HepG2 (cell line): ENCODE results near the gene VPS13D. TPM values are rescaled to one million over a fixed set of nuclear protein-coding genes. Genes with fewer than 3 reads are reported as not detected.

Experiments
- AKNA ChIP-seq: sonication (generic); formaldehyde crosslinking; IDR thresholded peaks from 2 replicates; pipeline ENCODE4 v1.4.0; 2020; ENCODE audit warnings: missing genetic modification reagents, borderline replicate concordance
- EP300 ChIP-seq, 3 experiments: sonication (generic) in 1 of 3; formaldehyde crosslinking in 1 of 3; IDR thresholded peaks; 2 replicates each; pipeline versions ENCODE4 v1.5.1 to v1.6.1; 2011 to 2020; ENCODE audit warnings: low read depth in 2 of 3, low read length in 2 of 3, borderline replicate concordance in 1 of 3, improper control_type of control experiment in 1 of 3, mild to moderate bottlenecking in 1 of 3, missing genetic modification reagents in 1 of 3, moderate library complexity in 1 of 3
- FOXO1 ChIP-seq: sonication (generic); formaldehyde crosslinking; IDR thresholded peaks from 2 replicates; pipeline ENCODE4 v1.4.0; 2020; ENCODE audit warnings: missing genetic modification reagents
- HNRNPH1 ChIP-seq: fragments of 200-400 bp; formaldehyde crosslinking; optimal IDR thresholded peaks from 2 replicates; pipeline ENCODE3; 2017; ENCODE audit warnings: mild to moderate bottlenecking, low read depth, low read length
- IKZF4 ChIP-seq: sonication (generic); formaldehyde crosslinking; IDR thresholded peaks from 2 replicates; pipeline ENCODE4 v1.5.1; 2020; ENCODE audit warnings: borderline replicate concordance, mild to moderate bottlenecking, low read depth, missing genetic modification reagents; ENCODE audit errors: not compliant biosample characterization
- MAF1 ChIP-seq: sonication (generic); formaldehyde crosslinking; IDR thresholded peaks from 2 replicates; pipeline ENCODE4 v1.5.0; 2020; ENCODE audit warnings: missing genetic modification reagents, borderline replicate concordance
- NFYB ChIP-seq: sonication (generic); formaldehyde crosslinking; IDR thresholded peaks from 2 replicates; pipeline ENCODE4 v1.4.0; 2020; ENCODE audit warnings: missing genetic modification reagents
- PHF8 ChIP-seq: sonication (generic); formaldehyde crosslinking; IDR thresholded peaks from 2 replicates; pipeline ENCODE4 v1.5.0; 2020; ENCODE audit warnings: missing genetic modification reagents
- ZNF557 ChIP-seq: sonication (generic); formaldehyde crosslinking; IDR thresholded peaks from 2 replicates; pipeline ENCODE4 v1.4.0; 2020; ENCODE audit warnings: missing genetic modification reagents
- ZNF562 ChIP-seq: sonication (generic); formaldehyde crosslinking; IDR thresholded peaks from 2 replicates; pipeline ENCODE4 v1.8.0; 2022; ENCODE audit warnings: missing genetic modification reagents, borderline replicate concordance
- polyA plus RNA-seq, 8 experiments: library from polyadenylated mRNA; depleted of rRNA in 3 of 8; stranded (reverse) in 7 of 8; unstranded in 1 of 8; fragments of >200 nt; fragmentation: Illumina TruSeq in 4 of 8; extraction: Trizol in 4 of 8; gene quantifications; 2 replicates each; pipeline versions ENCODE4 v1.2.1 to v1.2.3, GENCODE V29; 2011 to 2016; ENCODE audit warnings: low read depth in 4 of 8, missing spikeins in 1 of 8, mixed read lengths in 1 of 8; ENCODE audit not compliant: insufficient read depth in 1 of 8
- total RNA-seq, 5 experiments: library from RNA; depleted of rRNA; stranded (reverse); fragments of >200 nt; fragmentation: Illumina TruSeq; extraction: Trizol; gene quantifications; 2 replicates each; pipeline ENCODE4 v1.2.3, GENCODE V29; 2016; ENCODE audit warnings: low read depth in 1 of 5
- TF ChIP-seq, protein P1 (sequence below): sonication (generic); formaldehyde crosslinking; IDR thresholded peaks from 2 replicates; pipeline ENCODE4 v1.4.0; 2020; ENCODE audit warnings: missing genetic modification reagents, borderline replicate concordance
- TF ChIP-seq, protein P2 (sequence below): sonication (generic); formaldehyde crosslinking; IDR thresholded peaks from 2 replicates; pipeline ENCODE4 v1.4.0; 2020; ENCODE audit warnings: missing genetic modification reagents, borderline replicate concordance

The VPS13D gene
- total and polyA plus RNA-seq, 2 of the 13 experiments (the other 11 are each of a cell fraction or from before 2014, with no cell fraction given) = 8.6 to 13.9 TPM

DNA sequence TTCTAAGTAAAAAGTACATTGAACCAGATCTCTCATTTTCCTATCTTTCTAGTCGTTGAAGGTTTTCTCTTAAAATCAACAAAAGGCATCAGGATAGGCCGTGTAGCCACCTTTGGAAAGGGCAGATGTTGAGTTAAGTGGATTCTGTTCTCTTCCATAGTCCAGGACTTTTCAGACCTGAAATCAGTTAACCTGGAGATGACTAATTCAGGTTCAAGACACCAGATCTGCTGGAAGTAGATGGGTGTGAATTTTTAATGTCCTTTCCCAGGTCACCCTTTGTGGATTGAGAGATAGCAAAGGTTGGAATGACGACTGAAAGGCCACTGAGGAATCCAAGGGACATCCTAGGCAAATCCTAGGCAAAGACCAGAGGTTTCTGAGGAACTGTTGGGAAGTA is 215.4 kb downstream of the VPS13D start (continued):
- TF ChIP-seq, protein P1, sequence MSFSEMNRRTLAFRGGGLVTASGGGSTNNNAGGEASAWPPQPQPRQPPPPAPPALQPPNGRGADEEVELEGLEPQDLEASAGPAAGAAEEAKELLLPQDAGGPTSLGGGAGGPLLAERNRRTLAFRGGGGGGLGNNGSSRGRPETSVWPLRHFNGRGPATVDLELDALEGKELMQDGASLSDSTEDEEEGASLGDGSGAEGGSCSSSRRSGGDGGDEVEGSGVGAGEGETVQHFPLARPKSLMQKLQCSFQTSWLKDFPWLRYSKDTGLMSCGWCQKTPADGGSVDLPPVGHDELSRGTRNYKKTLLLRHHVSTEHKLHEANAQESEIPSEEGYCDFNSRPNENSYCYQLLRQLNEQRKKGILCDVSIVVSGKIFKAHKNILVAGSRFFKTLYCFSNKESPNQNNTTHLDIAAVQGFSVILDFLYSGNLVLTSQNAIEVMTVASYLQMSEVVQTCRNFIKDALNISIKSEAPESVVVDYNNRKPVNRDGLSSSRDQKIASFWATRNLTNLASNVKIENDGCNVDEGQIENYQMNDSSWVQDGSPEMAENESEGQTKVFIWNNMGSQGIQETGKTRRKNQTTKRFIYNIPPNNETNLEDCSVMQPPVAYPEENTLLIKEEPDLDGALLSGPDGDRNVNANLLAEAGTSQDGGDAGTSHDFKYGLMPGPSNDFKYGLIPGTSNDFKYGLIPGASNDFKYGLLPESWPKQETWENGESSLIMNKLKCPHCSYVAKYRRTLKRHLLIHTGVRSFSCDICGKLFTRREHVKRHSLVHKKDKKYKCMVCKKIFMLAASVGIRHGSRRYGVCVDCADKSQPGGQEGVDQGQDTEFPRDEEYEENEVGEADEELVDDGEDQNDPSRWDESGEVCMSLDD (CRISPR knock-in tag) = no peak
- TF ChIP-seq AKNA (CRISPR knock-in tag) (no peak), ZNF562 (CRISPR knock-in tag) (no peak), MAF1 (CRISPR knock-in tag) (no peak), ZNF557 (CRISPR knock-in tag) (no peak), PHF8 (CRISPR knock-in tag) (no peak), IKZF4 (CRISPR knock-in tag) (no peak), NFYB (CRISPR knock-in tag) (no peak), HNRNPH1 (no peak), EP300 (IDR thresholded peaks at IDR 0.05; ENCODE audit: low read depth in 2 of 2, low read length in 2 of 2) (no peak), EP300 (CRISPR knock-in tag; IDR thresholded peaks at IDR 0.05; ENCODE audit: borderline replicate concordance) (no peak), FOXO1 (no peak)
- TF ChIP-seq, protein P2, sequence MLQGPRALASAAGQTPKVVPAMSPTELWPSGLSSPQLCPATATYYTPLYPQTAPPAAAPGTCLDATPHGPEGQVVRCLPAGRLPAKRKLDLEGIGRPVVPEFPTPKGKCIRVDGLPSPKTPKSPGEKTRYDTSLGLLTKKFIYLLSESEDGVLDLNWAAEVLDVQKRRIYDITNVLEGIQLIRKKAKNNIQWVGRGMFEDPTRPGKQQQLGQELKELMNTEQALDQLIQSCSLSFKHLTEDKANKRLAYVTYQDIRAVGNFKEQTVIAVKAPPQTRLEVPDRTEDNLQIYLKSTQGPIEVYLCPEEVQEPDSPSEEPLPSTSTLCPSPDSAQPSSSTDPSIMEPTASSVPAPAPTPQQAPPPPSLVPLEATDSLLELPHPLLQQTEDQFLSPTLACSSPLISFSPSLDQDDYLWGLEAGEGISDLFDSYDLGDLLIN (CRISPR knock-in tag) = no peak
